GM19023 (cell line): Measurements from ENCODE around the gene ID1.
"Not testable (repeated sequence)": the region's sequence is repeated elsewhere in the genome, so short reads cannot be mapped to it uniquely, and the experiment has no call there.

Experiments
- ATAC-seq: cut with Tn5 transposase; IDR thresholded peaks from one replicate; pipeline ENCODE4 v1.9.1; 2021; ENCODE audit warnings: mild to moderate bottlenecking, moderate library complexity; ENCODE audit not compliant: unreplicated experiment

Gene ID1

DNA sequence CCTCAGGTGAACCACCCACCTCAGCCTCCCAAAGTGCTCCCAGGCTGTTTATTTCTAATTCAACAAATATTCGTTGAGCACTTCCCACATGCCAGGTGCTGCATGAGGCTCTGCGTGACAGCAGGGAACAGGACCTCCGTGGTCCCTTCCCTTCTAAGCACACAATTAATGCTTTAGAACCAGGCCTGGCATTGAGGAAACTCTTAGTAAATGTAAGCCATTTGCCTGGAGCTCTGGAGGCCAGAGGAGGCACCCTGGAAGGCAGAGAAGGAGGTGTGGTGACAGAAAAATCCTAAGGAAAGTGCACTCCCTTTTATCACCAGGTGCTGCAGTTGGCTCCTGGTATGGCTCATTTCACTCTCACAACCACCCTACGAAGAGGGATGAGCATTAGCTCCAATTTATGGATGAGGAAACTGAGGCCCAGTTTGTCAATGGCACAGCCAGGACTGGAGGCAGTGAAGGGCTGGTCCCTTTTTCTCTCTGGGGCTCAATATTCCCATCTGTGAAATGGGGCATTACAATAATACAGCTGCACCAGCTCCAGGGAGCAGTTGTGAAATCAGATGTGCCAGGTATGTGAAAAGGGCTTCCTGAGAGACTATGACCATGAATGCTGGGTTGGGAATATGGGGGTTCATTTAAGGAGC lies 8.1 kb upstream of the ID1 start:
- no peak for ATAC-seq

GRCh38 chr20:31597481-31597855 lies 7.6 kb upstream of the ID1 start:
- ATAC-seq = no peak

DNA sequence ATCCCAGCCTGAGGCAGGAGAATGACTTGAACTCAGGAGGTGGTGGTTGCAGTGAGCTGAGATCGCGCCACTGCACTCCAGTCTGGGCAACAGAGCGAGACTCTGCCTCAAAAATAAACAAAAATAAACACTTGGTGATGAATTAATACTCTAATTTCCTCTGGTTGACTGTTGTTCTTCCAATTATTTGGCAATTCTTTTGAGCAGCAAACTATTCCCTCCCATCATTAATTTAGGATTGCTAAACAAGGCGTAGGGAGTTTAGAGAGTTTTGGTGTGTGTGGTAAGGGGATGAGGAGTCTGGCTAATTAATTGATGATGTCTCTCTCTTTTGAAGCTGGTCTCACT lies 2.7 kb upstream of the ID1 start:
- ATAC-seq = no peak

- ATAC-seq = peak; percentile 52
These were observed 2.2 kb upstream of the ID1 start for GRCh38 chr20:31602779-31603441.

DNA sequence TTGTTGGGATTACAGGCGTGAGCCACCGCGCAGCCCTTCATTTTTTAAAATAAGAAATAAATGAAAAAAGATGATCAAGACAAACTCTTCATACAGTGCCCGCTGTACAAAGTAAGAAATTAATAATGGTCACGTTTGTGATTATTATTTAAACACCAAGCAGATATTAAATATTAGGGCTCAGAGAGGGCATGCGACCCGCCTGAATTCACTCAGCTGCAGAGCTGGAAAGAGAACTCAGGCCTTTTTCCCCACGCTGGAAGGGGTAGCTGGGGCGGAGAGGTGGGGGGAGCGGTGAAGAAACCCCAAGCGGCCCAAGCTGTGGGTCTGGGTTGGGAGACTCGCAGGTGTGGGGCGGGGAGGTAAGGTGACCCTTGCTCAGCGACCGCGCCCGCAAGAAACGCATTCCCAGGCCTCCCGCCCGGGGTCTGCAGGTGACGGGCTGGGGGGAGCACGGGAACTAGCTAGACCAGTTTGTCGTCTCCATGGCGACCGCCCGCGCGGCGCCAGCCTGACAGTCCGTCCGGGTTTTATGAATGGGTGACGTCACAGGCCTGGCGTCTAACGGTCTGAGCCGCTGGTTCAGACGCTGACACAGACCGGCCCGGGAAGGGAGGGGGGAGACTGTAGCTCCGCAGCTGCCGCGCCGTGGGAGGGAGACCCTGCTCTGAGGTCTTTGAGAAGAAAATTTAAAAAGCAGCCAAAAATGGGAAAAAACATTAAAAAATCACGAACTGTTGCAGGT lies 1.1 kb upstream of the ID1 start:
- peak; percentile 45 for ATAC-seq

- ATAC-seq = no peak
These were observed 490 bp upstream of the ID1 start for GRCh38 chr20:31604567-31605030.

DNA sequence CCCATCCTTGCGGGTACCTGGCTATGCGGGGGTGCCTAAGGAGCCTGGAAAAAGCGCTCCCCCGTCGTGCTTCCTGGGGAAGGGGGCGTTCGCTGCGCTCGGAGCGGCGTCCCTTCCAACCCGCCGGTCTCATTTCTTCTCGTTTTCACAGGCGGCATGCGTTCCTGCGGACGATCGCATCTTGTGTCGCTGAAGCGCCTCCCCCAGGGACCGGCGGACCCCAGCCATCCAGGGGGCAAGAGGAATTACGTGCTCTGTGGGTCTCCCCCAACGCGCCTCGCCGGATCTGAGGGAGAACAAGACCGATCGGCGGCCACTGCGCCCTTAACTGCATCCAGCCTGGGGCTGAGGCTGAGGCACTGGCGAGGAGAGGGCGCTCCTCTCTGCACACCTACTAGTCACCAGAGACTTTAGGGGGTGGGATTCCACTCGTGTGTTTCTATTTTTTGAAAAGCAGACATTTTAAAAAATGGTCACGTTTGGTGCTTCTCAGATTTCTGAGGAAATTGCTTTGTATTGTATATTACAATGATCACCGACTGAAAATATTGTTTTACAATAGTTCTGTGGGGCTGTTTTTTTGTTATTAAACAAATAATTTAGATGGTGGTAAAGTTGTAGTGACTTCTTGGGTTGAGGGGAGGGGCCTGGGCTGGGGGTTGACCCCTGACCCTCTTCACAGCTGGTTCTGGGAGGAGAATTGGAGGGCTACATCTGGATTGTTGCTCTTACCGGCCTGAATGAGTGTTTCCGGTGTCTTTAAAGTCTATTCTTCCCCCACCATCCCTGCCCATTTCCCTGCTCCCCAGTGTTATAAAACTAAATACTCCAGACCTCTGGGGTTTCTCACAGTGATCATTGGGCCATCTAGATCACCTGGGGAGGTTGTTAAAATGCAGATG lies 1.1 kb downstream of the ID1 start:
- ATAC-seq = no peak

DNA sequence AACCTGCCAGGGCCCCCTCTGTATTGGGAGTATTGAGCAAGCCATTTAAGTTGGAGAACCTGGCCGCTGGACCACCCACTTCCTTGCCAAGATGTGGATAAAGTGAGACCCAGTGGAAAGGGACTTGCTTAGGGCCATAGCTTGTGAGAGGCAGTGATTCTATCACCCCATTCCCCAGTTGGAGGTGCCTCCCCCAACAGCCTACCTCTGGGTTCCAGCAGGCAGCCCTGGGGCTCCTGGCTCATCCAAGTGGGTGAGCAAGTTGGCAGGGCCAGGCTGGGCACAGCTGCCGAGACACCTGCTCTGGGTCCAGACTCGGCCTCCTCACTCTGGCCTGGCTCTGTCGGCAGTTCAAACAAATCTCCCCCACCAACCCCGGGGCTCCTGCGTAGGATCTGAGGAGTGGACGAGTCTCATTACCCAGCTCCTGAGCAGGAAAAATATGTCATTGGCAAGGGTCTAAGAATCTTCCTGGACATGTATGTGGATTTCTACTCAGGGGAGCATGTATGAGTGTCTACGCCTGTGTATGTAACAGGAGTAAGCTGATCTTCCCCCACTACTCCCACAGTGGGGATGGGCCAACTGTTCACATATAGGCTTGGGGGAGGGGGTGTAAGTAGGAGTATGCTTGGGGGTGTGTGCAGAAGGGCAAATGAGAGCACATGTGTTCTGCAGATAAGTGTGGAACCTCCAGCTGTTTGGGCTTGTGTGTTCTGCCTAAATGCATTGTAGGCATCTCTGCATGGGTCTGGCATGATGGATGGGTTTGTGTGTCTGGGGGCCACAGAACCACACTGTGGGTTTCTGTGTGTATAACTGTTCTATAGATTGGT lies 1.9 kb downstream of the ID1 start:
- no peak for ATAC-seq

DNA sequence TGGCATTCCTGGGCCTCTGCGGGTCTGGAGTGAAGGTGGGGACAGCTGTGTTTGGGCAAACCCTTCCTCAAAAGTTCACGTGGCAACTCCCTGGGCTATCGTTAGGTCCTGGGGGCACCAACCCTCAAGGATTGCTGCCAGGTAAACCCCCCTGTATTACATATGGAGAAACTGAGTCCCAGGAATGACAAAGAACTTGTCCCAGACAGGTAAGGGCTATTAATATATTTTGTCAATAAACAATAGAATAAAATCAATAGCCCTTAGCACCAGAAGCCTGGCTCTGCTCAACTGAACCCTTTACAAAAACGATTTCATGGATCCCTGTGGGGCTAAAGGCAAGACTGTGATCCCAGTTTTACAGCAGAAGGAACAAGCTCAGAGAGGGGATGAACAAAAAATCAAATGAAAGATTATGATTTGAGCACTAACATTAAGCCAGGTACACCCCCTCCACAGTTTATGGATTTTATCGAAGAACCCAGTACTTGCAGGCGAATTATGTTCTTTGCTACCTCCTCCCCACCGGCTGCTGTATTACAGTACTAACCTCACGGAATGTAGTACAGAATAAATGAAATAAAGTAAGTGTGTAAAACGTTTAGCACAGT lies 2.7 kb downstream of the ID1 start:
- ATAC-seq = no peak

DNA sequence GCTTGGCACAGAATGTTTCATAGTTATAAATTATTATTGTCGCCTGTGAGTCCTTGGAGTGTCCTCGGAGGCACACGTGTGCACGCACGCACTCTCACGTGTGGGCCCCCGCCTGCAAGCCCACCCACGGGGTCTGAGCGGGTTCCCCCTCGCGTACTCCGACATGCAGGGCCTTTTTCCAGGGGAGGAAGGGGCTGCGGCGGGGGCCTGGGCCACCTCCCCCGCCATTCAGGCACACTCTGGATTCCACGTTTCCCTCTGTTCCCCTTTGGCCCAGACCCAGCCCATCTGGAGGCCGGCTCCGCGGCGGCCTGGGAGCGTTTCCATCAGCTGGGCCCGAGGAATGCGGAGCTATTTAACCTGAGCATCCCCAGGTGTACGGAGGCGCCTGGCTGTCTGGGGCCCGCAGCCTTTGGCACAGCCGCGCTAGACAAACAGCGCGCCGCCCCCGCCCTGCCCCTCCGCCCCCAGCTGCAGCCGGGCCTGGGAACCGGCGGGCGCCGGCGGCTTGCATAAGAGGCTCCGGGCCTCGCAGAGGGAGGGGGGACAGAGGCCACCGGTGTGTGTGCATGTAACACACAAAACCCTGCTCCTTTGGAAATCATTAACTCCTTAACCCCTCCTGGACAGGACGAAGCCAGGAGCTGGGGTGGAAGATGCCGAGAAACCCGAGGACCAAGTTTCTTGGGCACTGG lies 3.3 kb downstream of the ID1 start:
- no peak for ATAC-seq

DNA sequence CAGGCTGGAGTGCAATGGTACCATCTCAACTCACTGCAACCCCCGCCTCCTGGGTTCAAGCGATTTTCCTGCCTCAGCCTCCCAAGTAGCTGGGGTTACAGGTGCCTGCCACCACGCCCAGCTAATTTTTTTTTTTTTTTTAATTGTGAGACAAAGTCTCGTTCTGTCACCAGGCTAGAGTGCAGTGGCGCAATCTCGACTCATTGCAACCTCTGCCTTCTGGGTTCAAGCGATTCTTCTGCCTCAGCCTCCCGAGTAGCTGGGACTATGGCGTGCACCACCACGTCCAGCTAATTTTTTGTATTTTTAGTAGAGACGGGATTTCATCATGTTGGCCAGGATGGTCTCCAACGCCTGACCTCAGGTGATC lies 7.2 kb downstream of the ID1 start:
- not testable (repeated sequence) for ATAC-seq

DNA sequence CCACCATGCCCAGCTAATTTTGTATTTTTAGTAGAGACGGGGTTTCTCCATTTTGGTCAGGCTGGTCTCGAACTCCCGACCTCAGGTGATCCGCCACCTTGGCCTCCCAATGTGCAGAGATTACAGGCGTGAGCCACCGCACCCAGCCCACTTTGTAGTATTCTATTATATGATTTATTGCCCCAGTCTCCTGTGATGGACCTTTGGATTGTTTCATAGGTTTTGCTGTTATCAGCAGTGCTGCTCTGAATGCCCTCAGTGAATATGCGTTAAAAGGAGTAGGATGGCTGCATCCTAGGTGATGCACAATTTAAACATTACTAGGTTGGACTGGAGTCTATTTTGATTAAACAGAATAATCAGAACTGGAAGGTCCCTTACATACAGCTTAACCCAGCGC lies 10.3 kb downstream of the ID1 start:
- ATAC-seq = no peak

- ATAC-seq = no peak
These were observed 12.5 kb downstream of the ID1 start for GRCh38 chr20:31617432-31618104.

DNA sequence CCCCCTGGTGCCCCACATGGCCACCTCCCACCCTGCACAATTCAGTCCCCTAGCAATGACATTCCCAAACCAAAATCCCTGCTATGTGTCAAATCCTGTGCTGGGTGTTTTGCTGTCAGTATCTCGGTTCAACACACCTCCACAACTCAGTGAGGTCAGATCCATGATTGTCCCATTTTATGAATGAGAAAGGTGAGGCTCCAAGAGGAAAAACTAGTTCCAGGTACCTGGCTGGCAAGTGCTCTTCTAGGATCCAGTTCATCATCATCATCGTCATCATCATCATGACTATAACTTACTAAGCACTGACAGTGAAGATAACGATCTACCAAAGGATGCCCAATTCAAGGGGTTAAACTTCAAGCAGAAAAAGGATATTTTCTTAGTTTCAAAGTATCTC lies 15.2 kb downstream of the ID1 start:
- ATAC-seq = no peak

DNA sequence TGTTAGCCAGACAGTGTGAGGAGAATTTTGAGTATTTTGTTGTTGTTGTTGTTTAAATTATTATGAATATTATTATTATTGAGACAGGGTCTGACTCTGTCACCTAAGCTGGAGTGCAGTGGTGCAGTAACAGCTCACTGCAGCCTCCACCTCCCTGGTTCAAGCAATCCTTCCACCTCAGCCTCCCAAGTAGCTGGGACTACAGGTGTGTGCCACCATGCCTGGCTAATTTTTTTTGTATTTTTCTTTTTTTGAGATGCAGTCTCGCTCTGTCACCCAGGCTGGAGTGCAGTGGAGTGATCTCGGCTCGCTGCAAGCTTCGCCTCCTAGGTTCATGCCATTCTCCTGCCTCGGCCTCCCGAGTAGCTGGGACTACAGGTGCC lies 18.0 kb downstream of the ID1 start:
- ATAC-seq = not testable (repeated sequence)

DNA sequence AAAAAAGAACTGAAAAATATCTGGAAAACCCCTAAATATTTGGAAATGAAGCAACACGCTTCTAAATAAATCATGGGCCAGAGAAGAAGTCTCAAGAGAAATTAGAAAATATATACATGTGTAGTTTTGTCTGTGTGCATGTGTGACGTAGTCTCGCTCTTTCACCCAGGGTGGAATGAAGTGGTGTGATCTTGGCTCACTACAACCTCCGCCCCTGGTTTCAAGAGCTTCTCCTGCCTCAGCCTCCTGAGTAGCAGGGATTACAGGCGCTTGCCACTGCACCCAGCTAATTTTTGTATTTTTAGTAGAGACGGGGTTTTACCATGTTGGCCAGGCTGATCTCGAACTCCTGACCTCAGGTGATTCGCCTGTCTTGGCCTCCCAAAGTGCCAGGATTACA lies 21.4 kb downstream of the ID1 start:
- ATAC-seq = not testable (repeated sequence)

DNA sequence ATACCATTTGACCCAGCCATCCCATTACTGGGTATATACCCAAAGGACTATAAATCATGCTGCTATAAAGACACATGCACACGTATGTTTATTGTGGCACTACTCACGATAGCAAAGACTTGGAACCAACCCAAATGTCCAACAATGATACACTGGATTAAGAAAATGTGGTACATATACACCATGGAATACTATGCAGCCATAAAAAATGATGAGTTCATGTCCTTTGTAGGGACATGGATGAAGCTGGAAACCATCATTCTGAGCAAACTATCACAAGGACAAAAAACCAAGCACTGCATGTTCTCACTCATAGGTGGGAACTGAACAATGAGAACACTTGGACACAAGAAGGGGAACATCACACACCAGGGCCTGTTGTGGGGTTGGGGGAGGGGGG lies 23.0 kb downstream of the ID1 start:
- not testable (repeated sequence) for ATAC-seq

GRCh38 chr20:31630187-31630790 lies 25.2 kb downstream of the ID1 start:
- ATAC-seq = no peak
